A549 treated with AZD2906 at 1 μM for 4 hours (cell line): ENCODE measurements around the gene FAM120C. TPM values are rescaled to one million over a fixed set of nuclear protein-coding genes. Genes with fewer than 3 reads are reported as not detected.

ENCODE experiments used
- total RNA-seq: library from RNA; stranded (reverse); fragments of 200-300 nt; extraction: Qiagen RNA extraction; gene quantifications from 5 replicates; pipeline ENCODE4 v1.2.3, GENCODE V29; 2022

FAM120C gene, protein sequence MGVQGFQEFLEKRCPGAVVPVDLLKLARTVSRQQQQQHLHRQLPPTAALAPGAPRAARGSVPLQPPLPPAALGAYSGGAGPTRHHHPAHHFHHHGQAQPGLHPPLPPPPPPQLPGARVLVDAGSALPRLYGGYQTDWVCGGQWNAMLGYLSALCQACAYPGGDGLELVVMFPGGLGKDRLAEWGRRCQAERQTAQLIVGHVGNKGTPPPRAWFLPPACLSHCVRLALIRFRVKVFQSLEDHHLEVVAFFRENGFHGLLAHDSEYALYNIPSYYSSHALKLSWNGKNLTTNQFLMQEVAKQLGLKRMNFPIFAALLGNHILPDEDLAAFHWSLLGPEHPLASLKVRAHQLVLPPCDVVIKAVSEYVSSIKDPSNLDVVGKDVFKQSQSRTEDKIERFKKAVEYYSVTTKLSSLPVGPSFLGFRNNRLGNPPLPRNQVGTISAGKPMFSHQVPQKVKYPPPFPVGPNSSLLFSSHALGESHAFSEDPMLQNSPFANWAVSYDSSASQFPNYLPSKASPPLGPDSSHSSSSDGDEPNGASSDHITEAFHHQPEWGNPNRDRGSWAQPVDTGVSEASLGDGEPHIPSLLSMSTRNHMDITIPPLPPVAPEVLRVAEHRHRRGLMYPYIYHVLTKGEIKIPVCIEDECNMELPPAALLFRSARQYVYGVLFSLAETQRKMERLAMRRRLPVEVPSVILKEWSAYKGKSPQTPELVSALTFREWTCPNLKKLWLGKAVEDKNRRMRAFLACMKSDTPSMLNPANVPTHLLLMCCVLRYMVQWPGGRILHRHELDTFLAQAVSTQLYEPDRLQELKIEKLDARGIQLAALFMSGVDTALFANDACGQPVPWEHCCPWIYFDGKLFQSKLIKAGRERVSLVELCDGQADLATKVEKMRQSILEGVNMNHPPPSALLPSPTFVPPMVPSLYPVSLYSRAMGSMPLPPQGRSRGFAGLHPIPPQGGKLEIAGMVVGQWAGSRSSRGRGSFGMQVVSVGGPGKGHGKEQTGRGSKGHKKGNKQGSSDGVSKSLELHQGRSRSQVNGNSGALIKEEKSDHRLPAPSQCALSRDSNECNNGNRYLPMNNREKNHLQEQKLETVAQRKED
- total RNA-seq: 3.8 to 6.0 TPM (median 5.0 TPM) in 5 replicates

DNA sequence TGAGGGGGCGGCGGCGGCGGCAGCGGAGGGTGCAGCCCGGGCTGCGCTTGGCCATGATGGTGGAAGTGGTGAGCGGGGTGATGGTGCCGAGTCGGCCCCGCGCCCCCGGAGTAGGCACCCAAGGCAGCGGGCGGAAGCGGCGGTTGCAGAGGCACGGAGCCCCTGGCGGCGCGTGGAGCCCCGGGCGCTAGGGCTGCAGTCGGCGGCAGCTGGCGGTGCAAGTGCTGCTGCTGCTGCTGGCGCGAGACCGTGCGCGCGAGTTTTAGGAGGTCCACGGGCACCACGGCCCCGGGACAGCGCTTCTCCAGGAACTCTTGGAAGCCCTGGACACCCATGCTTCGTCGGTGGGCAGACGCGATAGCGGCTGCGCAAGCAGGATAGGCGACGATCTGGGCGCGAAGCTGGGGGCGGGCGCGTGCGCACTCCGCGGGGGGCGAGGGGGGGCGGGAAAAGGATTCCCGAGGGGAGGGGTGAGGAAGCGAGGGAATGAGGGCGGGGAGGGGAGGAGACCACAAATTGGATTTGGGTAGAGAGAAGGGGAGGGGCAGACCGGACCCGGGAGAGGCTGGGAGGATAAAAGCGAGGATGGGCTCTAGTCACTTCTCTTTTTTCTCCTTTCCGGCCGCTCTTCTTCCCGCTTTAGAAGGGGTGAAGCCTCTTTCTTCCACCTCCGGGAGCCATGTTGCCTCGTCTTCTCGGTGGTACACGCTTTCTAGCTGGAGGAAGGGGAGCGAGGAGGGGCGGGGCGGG is at the start of gene FAM120C:
Gene FAM120C (minus strand): TSS at position 391 of the 750 bp plus-strand sequence. CDS start 56 bp downstream, at position 335.

GRCh38 chrX:54044126-54044876 is 138.8 kb downstream of the FAM120C start, which contains the start of gene PHF8:
TSS of gene PHF8 (minus strand) at chrX:54044473. CDS start at chrX:54042728, 1,745 bp downstream.

Other genes with a start within 250 kb of the FAM120C start
- gene PHF8, start 138.8 kb downstream of the FAM120C start, total RNA-seq: 12.5 to 14.2 TPM (median 13.5 TPM) in 5 replicates
- 0.03 to 0.11 TPM (median 0.07 TPM) in 5 replicates for gene WNK3, start 174.8 kb upstream of the FAM120C start, total RNA-seq